Fibroblast of mammary gland (primary cell): ENCODE results near the gene FSIP1.
A peak's percentile ranks its signal among the peaks of the same experiment; 100 is the strongest.

Experiments used
- DNase-seq: peaks from one replicate; pipeline ENCODE4 v3.0.0-alpha.2; 2010; ENCODE audit warnings: low read depth
- H3K4me3 ChIP-seq: 2 replicates; pipeline ENCODE4 v1.5.1; 2011; ENCODE audit warnings: low read depth, mild to moderate bottlenecking, low read length, moderate library complexity; ENCODE audit not compliant: control insufficient read depth
- TF ChIP-seq, protein P1 (sequence below): conservative IDR thresholded peaks from 2 replicates; pipeline ENCODE4 v1.5.1; 2011; ENCODE audit warnings: low read depth, low read length, inconsistent platforms; ENCODE audit not compliant: control insufficient read depth, insufficient read depth

Gene FSIP1

DNA sequence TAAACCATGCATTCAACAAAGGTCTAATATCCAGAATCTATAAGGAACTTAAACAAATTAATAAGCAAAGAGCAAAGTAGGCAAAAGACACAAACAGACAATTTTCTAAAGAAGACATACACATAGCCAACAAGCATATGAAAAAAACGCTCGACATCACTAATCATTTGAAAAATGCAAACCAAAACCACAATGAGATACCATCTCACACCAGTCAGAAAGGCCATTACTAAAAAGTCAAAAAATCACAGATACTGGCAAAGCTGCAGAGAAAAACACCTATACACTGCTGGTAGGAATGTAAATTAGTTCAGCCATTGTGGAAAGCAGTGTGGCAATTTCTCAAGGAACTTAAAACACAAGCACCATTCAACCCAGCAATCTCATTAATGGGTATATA lies 53.8 kb downstream of the FSIP1 start:
- DNase-seq: no peak
- no peak overlapping the region for H3K4me3 ChIP-seq
- TF ChIP-seq, protein P1, sequence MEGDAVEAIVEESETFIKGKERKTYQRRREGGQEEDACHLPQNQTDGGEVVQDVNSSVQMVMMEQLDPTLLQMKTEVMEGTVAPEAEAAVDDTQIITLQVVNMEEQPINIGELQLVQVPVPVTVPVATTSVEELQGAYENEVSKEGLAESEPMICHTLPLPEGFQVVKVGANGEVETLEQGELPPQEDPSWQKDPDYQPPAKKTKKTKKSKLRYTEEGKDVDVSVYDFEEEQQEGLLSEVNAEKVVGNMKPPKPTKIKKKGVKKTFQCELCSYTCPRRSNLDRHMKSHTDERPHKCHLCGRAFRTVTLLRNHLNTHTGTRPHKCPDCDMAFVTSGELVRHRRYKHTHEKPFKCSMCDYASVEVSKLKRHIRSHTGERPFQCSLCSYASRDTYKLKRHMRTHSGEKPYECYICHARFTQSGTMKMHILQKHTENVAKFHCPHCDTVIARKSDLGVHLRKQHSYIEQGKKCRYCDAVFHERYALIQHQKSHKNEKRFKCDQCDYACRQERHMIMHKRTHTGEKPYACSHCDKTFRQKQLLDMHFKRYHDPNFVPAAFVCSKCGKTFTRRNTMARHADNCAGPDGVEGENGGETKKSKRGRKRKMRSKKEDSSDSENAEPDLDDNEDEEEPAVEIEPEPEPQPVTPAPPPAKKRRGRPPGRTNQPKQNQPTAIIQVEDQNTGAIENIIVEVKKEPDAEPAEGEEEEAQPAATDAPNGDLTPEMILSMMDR: no peak

DNA sequence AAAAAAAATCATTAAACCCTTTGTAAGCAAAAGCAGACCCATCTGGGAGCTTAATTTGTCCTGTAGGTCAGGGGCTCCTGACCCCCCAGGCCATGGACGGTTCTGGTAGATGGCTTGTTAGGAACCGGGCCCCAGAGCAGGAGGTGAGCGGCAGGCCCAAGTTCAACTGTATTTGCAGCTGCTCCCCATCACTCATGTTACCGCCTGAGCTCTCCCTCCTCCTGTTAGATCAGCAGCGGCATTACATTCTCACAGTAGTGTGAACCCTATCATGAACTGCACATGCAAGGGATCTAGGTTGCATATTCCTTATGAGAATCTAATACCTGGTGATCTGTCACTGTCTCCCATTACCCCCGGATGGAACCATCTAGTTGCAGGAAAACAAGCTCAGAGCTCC lies 60.7 kb downstream of the FSIP1 start:
- H3K4me3 ChIP-seq: no peak overlapping the region
- DNase-seq: no peak
- TF ChIP-seq, protein P1: no peak

DNA sequence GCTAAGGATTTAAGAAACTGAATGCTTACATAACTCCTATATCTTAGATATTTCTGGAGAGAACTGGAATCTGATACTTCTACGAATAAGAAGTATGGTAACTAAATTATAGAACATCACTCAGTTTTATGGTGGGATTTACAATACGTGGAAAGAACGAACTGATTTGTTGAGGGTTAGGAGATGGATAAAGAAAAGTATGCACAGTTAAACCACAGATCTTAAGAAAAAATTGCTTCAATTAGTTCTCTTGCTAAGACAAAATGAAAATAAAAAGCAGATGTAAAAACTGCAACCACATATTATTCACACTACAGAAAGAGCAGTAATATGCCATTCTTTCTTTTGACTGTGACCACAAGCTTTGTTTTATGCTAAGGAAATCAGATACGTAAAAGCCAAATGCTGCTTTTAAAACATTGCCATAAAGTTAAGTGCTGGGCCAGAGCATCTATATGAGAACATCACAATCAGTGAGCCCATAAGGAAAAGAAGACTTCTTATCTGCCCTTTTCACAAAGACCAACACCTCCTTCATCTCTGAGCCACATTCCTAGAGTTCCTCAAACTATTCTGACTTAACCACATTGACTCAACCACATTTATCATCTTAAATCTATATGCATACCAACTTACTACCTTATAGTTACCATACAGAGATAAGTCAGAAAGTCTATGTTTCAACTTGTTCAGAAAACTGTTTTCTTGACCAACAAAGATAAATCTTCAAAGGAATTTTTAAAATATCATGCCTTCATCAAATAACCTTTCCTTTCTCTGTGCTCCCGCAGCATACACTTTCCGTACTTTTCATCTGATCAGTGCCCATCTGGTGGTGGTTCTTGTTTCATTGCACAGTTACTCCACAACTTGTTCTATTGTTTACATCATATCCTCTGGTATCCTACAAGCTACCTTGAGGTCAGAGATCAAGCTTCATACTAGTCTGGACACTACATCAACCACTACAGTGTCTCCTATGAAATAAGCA lies 61.7 kb downstream of the FSIP1 start:
- no peak overlapping the region for H3K4me3 ChIP-seq
- DNase-seq: peak; percentile 79
- TF ChIP-seq, protein P1: no peak

DNA sequence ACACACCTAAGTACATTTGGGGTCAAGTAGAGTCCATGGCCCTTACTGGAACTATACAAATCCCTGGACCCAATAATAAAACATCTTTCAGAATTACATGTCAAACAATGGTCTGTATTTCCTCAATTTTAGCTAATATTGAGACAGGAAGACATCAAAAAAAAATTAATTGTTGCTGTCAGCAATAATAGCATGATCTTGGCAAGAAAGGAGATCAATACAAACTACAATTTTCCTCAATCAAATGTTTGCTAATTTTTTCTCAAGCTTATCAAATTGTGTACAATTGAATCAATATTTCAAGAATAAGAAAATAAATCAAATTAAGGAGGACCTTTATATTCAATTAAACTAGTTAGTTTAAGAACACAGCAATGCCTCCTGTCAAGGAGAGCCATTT lies 62.6 kb downstream of the FSIP1 start:
- no peak overlapping the region for H3K4me3 ChIP-seq
- TF ChIP-seq, protein P1: no peak
- no peak for DNase-seq

DNA sequence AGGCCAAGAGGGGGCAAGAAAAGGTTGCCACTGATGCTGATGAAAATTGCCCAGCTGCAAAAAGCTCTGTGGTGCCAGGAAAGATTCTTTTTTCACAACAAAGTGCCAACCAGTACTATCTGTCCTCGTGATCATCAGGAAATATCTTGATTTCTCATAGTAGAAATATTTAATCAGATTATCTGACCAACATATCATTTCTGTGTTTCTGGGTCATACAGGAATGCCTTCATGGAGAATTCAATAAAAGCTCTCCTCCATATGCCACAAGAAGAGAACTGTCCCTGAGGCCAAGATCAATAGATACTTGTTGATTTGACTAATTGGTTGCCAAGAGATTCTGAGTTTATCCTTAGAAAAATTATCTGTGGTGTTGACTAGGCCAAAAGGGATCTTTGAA lies 63.5 kb downstream of the FSIP1 start:
- TF ChIP-seq, protein P1: no peak
- DNase-seq: no peak
- no peak overlapping the region for H3K4me3 ChIP-seq

DNA sequence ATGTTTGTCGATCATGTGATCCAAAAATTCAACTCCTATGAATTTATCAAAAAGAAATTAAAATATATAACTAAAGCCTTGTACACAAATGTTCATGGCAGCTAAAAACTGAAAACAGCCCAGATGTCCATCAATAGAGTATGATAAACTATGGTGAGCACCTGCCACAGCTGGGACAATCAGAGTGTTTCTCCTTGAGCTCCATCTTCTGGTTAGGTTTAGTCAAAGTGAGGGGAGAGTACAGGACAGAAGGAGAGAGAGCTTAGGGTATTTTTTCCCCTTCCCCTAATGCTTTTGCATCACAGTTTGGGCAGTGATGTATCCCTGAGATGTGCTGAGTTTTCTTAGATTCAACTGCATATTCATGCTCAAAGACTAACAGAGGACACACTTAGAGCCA lies 65.5 kb downstream of the FSIP1 start:
- H3K4me3 ChIP-seq: no peak overlapping the region
- no peak for DNase-seq
- TF ChIP-seq, protein P1: no peak
